IPS DF 6.9 (cell line): Measurements from ENCODE around the gene GTPBP3.

ENCODE experiments used
- DNase-seq: peaks from one replicate; pipeline ENCODE4 v3.0.0-alpha.2; 2013; ENCODE audit warnings: low read depth, low spot score
- H3K27ac ChIP-seq: one replicate; pipeline ENCODE4 v1.5.1; 2013; ENCODE audit warnings: low read length, control low read depth
- H3K27me3 ChIP-seq: 2 replicates; pipeline ENCODE4 v1.6.1; 2013; ENCODE audit warnings: mild to moderate bottlenecking, low read length; ENCODE audit not compliant: control insufficient read depth, insufficient read depth
- H3K36me3 ChIP-seq: 2 replicates; pipeline ENCODE4 v1.6.1; 2013; ENCODE audit warnings: low read length; ENCODE audit not compliant: control insufficient read depth, insufficient read depth
- H3K4me1 ChIP-seq: 2 replicates; pipeline ENCODE4 v1.6.1; 2013; ENCODE audit warnings: low read length; ENCODE audit not compliant: control insufficient read depth, insufficient read depth
- H3K4me3 ChIP-seq: 2 replicates; pipeline ENCODE4 v1.5.1; 2013; ENCODE audit warnings: mild to moderate bottlenecking, low read length
- H3K9me3 ChIP-seq: 2 replicates; pipeline ENCODE4 v1.6.1; 2013; ENCODE audit warnings: low read length, inconsistent platforms; ENCODE audit not compliant: control insufficient read depth, insufficient read depth
- WGBS: extraction: QIAGEN DNeasy Blood & Tissue Kit; methylation state at CpG from one replicate; pipeline ENCODE4 v1.1.7; 2013; ENCODE audit warnings: mixed read lengths, missing lambda C conversion rate; ENCODE audit not compliant: insufficient read length, insufficient coverage; 5-methylcytosine and 5-hydroxymethylcytosine counted together

The GTPBP3 gene

DNA sequence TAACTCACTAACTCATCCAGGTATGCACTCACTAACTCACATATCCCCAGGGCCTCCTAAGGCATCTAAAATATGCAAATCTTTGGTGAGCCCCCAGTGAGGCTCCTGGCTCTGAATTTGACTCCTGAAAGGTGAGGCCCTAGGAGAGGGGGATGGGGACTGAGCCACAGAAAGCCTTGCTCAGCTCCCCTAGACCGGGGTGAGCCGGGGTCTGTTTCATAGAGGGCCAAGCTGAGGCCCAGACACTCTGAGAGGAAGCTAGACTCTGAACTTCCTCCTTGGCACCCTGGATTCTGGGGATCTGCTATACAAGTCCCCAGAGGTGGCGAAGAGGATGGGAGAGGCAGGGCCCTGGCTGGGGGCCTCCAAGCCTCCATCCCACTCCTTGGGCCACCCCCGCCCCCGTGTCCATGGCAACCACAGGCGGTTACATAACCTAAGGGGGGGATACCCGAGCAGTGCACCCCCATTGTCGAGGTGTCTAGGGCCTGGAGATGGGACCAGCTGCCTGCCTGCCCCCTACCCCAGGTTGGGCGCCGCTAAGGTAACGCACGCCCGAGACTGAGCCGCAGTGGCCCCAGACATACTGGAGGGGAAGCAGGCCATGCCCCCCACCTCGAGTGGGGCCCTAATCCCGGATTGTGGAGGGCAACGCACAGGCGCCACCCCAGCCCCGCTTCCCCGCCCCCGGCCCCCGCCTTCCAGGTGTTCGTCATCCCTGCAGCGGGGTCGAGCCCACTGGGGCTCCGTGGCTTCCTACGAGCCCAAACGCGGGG, 34.8 kb upstream of the GTPBP3 start:
- peak overlapping the region; percentile 39; the same call in 1 of the 2 replicates for H3K4me3 ChIP-seq
- no peaks in the 10 kb centered on the region for H3K9me3 ChIP-seq
- peaks cover 1% of the 10 kb centered on the region; the same call in 1 of the 2 replicates for H3K4me1 ChIP-seq
- H3K36me3 ChIP-seq: peaks cover 9% of the 10 kb centered on the region
- no peak for DNase-seq
- no peak overlapping the region for H3K27ac ChIP-seq
- WGBS: no CpG with 5 or more reads among the region's 29 CpGs
- no peaks in the 10 kb centered on the region for H3K27me3 ChIP-seq

DNA sequence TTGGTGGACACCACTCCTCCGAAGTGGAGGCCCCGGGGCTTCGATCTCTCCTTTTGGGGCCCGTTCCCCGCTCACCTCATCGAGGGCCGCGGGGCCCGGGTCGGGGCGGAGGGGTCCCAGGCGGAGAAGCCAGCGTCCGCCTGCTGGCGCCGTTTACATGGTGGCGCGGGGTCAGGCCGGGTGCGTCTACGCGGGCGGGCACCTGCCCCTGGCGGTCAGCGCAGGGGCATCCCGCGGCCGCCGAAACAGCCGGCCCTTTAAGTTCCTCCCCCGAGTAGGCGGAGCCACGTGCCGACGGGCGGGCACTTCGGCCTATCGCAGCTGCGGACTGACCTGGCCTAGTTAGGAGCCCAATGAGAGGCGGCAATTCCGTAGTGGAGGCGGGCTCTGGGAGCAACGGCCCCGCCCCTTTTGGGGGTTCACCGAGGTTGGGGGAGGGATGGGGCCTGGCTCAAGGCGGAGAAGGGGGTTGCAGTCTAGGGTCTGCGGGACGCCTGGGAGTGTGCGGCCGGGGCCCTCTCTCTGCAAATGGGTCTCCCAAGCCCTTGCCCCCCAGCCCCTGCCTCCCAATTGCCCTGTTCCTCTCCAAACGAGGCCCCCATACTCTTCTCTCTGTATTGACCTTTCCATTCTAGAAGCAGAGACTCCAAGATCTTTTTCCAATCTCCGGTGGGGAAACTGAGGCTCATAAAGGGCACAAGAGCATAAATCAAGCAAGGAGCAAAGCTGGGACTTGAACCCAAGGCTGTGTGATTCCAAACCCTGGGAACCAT, 34.0 kb upstream of the GTPBP3 start, which contains the start of gene ABHD8:
Gene ABHD8 (minus strand): TSS at position 259 of the 773 bp plus-strand sequence. CDS start 1,809 bp downstream, outside the sequence.
- peaks cover 9% of the 10 kb centered on the region for H3K36me3 ChIP-seq

DNA sequence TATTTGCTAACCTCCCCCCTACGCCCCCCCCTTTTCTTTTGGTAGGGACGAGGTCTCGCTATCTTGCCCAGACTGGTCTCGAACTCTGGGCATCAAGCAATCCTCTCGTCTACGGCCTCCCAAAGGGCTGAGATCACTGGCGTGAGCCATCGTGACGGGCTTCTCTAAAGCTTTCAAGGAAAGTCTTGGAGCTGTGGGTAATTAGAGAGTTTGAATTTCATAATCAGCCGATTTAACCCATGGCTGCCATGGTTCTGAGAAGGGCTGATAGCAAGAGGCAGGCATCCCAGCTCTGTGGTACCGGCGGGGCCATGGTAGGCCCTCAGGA, 33.4 kb upstream of the GTPBP3 start:
- H3K4me1 ChIP-seq: peaks cover 1% of the 10 kb centered on the region; the same call in 1 of the 2 replicates
- no peak overlapping the region for H3K27ac ChIP-seq
- no peaks in the 10 kb centered on the region for H3K27me3 ChIP-seq
- H3K36me3 ChIP-seq: peaks cover 7% of the 10 kb centered on the region; the same call in 1 of the 2 replicates
- WGBS: no CpG with 5 or more reads among the region's 12 CpGs
- H3K4me3 ChIP-seq: no peak overlapping the region
- no peaks in the 10 kb centered on the region for H3K9me3 ChIP-seq
- DNase-seq: no peak

More for the DNA sequence above, 34.0 kb upstream of the GTPBP3 start, which contains the start of gene ABHD8:
- no peak for DNase-seq
- Histone ChIP-seq H3K27me3 (no peaks in the 10 kb centered on the region), H3K9me3 (no peaks in the 10 kb centered on the region), H3K4me1 (peaks cover 1% of the 10 kb centered on the region; the same call in 1 of the 2 replicates), H3K4me3 (peak within 1 kb of the TSS; percentile 39; the same call in 1 of the 2 replicates), H3K27ac (no peak within 1 kb of the TSS)
- WGBS: no CpG with 5 or more reads among the region's 52 CpGs

DNA sequence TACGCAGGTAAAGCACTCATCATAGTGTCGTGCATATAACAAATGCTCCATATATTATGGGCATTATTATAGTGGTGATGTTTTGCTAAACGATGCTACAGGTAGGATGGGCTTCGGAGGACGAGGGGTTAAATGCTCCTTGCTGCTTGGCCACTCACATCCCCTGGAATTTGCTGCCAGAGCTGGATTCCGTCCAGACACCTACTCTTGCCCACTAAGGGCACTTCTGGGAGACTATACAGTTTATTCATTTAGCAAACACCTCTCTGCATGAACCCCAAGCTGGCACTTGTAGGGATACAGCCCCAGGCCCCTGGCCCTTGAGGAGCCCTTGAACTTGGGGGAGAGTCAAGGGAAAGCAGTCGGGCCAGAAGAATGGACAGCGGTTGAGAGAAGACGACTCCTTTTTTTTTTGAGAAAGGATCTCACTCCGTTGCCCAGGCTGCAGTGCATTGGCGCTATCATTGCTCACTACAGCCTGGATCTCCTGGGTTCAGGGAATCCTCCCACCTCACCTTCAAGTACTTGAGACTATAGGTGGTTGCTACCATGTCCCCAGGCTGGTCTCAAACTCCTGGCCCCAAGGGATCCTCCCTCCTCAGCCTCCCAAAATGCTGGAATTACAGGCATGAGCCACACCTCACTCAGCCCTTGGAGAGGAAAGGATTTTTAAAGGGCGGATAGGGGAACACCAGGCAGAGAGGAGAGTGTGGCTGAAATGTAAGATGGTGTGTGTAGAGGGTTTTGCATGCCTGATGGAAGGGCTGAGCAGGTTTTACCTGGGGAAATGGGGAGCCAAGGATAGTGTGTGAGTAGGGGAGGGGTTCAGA, 32.8 kb upstream of the GTPBP3 start:
- peaks cover 7% of the 10 kb centered on the region; the same call in 1 of the 2 replicates for H3K36me3 ChIP-seq
- H3K27ac ChIP-seq: no peak overlapping the region
- H3K4me3 ChIP-seq: no peak overlapping the region
- H3K9me3 ChIP-seq: no peaks in the 10 kb centered on the region
- no peak for DNase-seq
- no CpG with 5 or more reads among the region's 12 CpGs for WGBS
- no peaks in the 10 kb centered on the region for H3K27me3 ChIP-seq
- H3K4me1 ChIP-seq: peaks cover 1% of the 10 kb centered on the region; the same call in 1 of the 2 replicates

DNA sequence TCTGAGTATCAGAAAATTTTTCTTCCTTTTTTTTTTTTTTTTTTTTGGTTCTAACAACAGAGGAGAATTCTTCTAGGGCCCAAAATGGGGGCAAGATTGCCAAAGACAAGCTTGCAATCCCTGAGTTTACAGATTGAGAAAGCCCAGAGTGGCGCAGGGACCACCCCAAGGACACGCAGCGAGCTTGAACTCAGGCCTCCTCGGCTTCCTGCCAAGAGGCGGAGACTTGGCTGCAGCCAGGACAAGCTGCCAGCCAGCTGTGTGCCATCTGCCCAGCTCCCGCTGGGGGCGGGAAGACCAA, 32.2 kb upstream of the GTPBP3 start:
- Histone ChIP-seq H3K4me1 (peaks cover 1% of the 10 kb centered on the region; the same call in 1 of the 2 replicates), H3K36me3 (peaks cover 7% of the 10 kb centered on the region; the same call in 1 of the 2 replicates), H3K9me3 (no peaks in the 10 kb centered on the region), H3K27me3 (no peaks in the 10 kb centered on the region), H3K4me3 (no peak overlapping the region), H3K27ac (no peak overlapping the region)
- WGBS: no CpG with 5 or more reads among the region's 7 CpGs
- no peak for DNase-seq

DNA sequence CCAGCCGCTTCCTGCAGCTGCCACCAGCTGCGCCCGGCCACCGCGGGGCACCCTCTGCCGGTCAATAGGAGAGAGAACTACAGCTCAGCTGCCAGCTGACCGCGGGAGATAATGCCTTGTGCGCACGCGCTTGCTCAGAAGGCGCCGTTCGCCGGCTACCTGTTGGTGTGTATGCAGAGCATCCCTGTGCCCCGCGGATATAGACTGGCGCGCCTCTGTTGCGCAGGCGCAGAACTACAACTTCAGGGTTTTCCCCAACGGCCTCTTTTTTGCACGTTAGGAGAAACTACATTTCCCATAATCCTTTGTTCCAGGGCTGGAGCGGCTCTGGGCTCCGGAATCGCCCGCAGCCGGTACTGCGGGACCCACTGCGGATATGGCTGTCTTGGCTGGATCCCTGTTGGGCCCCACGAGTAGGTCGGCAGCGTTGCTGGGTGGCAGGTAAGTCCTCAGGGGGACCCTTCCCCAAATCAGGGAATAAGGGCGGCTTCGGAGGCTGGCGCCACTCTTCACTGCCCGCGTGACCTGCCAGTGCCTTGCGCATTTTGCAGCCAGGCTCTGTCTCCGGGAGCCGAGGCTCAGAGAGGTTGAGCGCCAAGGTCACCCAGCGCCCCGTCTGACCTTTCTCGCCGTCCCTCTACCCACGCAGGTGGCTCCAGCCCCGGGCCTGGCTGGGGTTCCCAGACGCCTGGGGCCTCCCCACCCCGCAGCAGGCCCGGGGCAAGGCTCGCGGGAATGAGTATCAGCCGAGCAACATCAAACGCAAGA, 31.7 kb upstream of the GTPBP3 start, which contains the start of gene MRPL34:
Gene MRPL34 (plus strand): TSS at position 356 of the 768 bp plus-strand sequence. CDS start 21 bp downstream, at position 377.
- WGBS: no CpG with 5 or more reads among the region's 55 CpGs
- Histone ChIP-seq H3K9me3 (no peaks in the 10 kb centered on the region), H3K27me3 (no peaks in the 10 kb centered on the region), H3K27ac (no peak within 1 kb of the TSS), H3K4me3 (peak within 1 kb of the TSS; percentile 88), H3K4me1 (peaks cover 4% of the 10 kb centered on the region; the same call in 1 of the 2 replicates), H3K36me3 (peaks cover 7% of the 10 kb centered on the region; the same call in 1 of the 2 replicates)
- DNase-seq: no peak

DNA sequence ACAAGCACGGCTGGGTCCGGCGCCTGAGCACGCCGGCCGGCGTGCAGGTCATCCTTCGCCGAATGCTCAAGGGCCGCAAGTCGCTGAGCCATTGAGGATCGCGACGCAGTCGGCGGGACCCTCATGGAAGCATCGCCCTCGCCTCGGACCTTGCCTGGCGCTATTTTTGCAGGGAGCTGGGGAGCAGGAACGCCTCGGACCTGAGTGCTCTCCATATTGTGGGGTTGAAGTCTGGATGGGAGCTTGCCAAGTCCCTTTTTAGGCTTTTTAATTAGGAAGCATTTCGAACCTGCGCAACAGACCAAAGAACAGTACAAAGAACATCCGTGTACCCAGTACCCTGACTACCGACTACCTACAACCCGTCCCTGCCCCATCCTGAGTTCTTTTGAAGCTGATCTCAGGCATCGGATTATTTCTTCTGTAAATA, 31.1 kb upstream of the GTPBP3 start:
- Histone ChIP-seq H3K4me1 (peaks cover 4% of the 10 kb centered on the region; the same call in 1 of the 2 replicates), H3K27ac (no peak overlapping the region), H3K27me3 (no peaks in the 10 kb centered on the region), H3K9me3 (no peaks in the 10 kb centered on the region), H3K36me3 (peaks cover 4% of the 10 kb centered on the region; the same call in 1 of the 2 replicates), H3K4me3 (peak overlapping the region; percentile 88)
- DNase-seq: no peak
- no CpG with 5 or more reads among the region's 28 CpGs for WGBS

DNA sequence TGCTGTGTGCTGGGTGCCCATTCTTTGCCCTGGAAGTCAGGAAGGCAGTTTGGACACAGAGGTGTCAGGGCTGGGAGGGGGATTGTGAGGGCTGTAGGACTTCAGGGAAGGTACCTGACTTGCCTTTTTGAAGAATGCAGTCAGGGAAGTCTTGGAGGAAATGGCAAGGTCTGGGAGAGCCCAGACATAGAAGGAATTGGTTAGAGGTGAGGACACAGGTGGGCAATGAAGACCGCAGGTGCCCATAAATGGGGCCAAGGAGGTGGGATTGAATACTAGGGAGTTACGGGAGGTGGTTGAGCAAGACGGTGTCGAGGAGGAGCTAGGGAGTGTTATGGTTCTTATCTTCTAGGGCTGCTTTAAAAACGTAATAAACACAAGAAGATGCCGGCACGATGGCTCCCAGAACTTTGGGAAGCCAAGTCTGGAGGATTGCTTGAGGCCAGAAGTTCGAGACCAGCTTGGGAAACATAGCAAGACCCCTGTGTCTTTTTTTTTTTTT, 29.4 kb upstream of the GTPBP3 start:
- no peak overlapping the region for H3K27ac ChIP-seq
- H3K36me3 ChIP-seq: 0 out of 2 replicates have a peak, but pooled peaks cover 2% of the 10 kb centered on the region
- H3K9me3 ChIP-seq: no peaks in the 10 kb centered on the region
- peaks cover 4% of the 10 kb centered on the region for H3K4me1 ChIP-seq
- no CpG with 5 or more reads among the region's 8 CpGs for WGBS
- H3K27me3 ChIP-seq: no peaks in the 10 kb centered on the region
- no peak for DNase-seq
- no peak overlapping the region for H3K4me3 ChIP-seq

DNA sequence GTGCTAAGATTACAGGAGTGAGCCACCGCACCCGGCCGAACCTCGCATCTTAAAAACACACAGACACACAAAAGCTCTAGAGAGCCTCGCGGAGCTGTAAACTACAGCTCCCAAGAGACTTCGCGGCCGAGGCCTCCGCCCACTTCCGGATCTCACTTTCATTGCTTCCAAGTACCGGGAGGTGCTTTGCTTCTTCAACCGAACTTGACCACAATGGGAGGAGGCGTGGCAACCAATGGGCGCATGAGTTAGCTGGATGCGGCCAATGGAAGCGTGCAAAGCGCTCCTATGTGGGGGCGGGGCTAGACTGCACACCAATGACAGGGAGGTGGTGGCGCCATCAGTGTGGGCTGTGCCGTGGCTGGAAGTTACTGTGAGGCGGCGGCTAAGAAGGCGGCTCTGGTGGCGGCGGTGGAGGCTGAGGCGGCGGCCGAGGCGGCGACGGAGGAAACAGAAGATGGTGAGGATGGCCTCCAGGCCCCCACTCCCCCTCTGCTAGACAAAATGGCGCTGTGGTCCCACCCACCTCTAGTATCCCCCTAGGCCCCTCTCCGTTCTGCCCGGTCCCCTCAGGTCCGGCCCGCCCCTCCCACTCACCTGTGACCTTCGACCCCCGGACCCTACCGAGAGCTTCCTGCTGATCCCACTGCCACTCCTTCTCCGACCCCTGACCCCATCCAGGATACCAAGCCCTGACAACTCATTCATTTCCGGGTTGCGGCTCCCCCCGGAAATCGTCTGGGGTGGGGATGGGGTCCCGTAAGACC, 28.0 kb upstream of the GTPBP3 start, which contains the start of gene DDA1:
Gene DDA1 (plus strand): TSS at position 366 of the 767 bp plus-strand sequence. CDS start 92 bp downstream, at position 458.
- peaks cover 5% of the 10 kb centered on the region; the same call in 1 of the 2 replicates for H3K36me3 ChIP-seq
- no peak within 1 kb of the TSS for H3K27ac ChIP-seq
- no CpG with 5 or more reads among the region's 46 CpGs for WGBS
- peaks cover 4% of the 10 kb centered on the region for H3K4me1 ChIP-seq
- DNase-seq: peak; percentile 100
- no peaks in the 10 kb centered on the region for H3K9me3 ChIP-seq
- H3K4me3 ChIP-seq: peak within 1 kb of the TSS; percentile 83
- no peaks in the 10 kb centered on the region for H3K27me3 ChIP-seq
